HG03196 (cell line): Measurements from ENCODE around the gene PHC2.

Source experiments
- ATAC-seq: cut with Tn5 transposase; IDR thresholded peaks from one replicate; pipeline ENCODE4 v1.9.1; 2021; ENCODE audit not compliant: unreplicated experiment

The PHC2 gene

DNA sequence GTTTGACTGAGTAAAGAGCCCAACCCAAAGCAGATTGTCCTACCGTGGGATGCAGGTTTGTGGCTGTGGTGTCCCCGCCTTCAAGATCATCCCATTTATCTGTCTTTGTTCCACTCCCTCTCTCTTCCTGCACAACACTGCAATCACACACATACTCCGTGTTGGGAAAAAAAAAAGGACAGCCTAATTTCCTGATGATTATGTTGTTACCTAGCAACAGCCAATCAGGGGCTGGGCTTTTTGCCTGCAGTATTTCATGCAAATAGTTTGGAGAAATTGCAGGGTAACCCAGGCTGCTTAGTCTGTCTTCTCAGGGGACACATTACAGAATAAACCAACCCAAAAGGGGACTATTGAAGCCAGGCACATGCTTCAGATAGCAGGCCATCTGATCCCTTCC is 38.3 kb downstream of the PHC2 start:
- ATAC-seq: no peak

DNA sequence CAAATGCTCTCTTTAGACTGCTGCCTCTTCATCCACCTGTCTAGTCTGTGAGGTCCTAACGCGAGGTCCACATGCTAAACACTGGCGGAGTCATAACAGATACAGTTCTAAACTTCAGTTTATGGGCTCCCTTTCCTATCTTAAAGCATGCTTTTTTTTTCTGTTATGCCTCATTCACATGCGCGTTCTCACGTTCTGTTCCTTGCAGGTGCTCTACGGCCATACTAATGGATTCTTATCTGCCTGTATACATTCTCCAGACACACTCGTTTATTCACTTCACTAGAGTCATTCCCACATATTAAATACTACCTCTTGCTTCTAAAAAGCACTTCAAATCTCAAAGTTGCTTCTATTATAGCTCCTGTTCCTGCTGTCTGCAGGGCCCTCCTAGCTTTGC is 38.7 kb downstream of the PHC2 start:
- no peak for ATAC-seq

DNA sequence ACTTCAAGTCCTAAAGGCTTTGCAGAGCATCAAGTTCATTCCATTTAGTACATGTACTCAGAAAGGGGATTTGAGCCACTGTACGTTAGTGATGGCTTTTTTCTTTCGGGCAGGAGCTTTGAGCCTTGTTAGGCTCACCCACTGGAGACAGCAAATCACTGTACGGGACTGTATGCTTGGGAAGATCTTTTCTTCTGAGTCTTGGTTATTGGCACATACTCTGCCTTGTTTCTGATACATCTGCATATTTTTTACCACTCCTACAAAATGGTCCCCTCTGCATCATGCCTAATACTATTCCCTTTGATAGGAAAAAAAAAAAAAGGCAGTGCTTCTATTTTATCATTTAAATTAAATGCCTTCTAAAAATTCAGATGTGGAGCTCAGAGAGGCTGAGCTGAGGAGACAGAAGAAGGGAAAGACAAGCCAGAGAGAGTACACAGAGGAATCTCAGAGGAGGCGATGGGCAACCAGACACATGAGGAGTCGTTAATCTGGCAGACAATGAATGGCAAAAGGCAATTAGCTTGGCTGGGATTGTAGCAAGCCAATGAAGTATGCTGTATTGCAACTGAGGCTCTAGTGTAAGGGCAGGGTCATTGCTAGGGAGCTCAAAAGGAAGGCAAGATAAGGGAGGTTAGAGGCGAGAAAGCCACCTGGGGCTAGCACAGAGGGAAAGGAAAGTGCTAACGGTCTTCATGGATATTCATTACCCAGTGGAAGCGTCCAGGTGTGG is 39.4 kb downstream of the PHC2 start:
- no peak for ATAC-seq

DNA sequence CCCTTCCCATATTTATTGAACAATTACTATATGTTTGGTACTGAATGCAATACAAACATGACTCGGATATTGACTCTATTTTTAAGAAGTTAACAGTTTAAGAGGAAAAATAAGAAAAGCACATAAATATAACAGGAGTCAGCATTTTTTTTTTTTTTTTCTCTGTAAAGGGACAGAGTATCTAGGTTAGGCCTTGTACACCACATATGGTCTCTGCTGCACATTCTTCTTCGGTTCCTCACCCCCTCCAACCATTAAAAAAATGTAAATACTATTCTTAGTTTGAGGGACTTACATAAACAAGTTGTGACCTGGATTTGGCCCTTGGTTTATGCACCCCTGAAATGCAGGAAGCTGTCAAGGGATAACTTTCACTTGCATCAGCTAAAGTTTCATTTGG is 40.4 kb downstream of the PHC2 start:
- no peak for ATAC-seq

DNA sequence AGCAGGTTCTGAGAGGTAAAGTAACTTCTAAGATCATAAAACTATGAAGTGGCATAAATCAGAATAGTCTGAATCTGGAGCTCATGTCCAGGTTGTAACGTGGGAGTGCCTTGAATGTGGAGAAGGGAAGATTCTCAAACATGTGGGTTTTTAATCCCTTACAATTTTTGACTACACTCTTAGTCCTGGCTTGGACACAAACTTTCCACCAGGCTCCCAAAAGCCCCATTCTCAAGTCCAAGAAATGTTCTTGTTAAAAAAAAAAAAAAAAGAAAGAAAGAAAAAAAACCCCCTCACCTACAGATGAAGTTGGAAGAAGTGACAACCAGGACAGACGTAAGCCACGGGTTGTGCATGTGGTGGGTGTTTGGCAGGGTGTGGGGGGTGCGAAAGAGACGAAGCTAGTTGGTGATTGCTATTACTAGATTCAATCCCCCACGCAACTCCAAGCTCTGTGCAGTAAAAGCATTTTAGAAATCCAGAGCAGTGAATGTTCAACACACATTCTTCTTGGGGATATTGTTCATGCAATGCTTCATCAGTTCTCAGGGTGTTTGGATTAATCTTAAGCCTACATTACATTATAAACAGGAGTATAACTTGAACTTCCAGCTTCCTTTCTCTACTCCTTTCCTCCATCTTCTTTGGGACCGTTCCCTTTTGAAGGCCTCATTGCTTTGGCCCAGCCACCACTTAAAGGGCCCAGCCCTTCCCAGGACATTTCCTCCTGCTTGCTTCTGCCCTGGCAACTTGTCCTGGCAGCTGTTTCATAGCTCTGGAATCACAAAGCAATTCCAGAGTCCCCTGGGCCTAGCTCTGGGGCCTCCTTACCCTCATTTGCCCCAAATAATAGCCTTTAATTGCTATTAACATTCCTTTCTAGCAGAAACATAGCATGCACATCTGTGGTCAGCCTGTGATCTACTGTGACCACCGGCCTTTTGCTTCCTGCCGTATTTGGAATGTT is 41.8 kb downstream of the PHC2 start:
- no peak for ATAC-seq

DNA sequence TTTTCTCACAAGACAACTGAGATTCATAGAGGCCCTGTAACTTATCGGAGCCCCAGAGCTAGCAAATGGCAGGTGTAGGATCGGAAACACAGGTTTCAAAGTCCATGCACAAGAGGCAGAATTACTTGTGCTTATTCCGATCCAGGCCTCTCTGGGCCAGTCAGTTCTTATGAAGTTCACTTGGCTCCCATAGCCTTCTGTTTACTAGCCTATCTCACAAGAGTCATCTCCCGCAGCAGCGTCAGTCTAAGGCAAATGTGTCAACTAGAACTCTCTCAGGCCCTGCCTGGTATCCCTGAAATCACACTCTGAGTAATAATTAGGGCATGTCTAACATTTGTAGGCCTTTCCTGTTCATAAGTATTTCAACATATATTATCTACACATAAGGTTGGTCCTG is 43.3 kb downstream of the PHC2 start:
- no peak for ATAC-seq

DNA sequence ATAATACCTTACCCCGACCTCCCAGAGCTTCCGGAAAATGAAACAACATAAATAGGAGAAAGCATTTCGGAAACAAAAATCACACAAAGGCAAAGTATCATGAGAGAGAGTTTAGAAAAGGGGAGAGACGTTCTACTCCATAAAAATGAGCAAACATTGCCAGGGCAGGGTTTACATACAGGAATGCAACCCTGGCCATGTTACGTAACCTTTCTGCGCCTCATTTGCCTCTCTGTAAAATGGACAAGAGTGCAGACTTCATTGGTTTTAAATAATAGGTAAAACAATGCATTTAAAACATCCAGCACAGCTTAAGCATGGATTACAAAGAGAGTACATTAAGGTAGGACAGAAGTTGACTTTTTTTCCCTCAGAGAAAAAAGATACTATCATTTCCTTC is 45.6 kb downstream of the PHC2 start:
- no peak for ATAC-seq

DNA sequence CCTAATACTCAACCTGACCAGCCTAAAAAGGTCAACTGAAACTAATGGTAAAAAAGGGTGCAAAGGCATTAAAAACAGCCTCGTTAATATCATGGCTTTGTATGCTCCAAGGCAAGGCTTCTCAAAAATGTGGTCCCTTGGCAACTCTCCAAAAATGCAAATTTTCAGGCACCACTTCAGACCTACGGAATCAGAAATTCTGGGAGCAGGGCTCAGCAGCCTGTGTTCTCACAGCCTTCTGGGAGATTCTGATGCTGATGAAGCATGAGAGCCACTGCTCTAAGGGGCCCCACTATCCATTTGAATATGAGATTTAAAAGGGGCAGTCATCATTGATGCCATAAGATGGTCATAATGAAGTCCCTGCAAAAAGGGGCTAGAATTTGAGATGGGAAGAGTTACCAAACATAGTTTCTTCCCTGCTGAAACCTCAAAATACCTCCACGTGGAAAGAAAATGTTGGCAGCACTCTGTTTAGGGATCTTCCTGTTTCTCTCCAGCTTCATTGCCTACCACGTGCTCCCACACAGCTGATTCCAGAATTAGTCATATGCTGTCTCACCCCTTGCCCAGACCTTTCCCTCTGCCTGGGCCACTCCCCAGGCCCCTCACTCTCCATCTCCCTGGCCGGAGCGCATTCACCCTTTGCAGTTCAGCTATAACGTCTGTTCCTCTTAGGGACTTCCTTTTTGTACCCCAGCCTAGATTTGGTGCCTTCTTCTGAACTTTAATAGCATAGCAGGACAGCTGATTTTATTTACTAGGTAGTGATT is 46.7 kb downstream of the PHC2 start:
- ATAC-seq: no peak

DNA sequence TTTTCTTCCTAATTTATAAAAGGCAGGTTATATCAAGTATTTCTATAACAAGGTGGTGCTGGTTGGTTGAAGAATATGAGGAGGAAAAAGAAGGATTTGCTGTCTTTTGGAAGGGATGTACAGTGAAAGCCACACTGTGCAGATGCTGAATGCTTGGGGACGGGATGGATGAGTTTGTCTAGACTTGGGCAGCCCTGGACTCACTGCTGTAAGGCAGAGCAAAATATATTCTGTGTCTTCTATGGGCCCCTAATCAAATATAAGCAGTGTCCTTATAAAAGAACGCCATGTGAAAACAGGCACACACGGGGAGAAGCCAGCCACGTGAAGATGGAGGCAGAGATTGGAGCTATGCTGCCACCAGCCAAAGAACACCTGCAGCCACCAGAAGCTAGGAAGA is 47.4 kb downstream of the PHC2 start:
- ATAC-seq: no peak

DNA sequence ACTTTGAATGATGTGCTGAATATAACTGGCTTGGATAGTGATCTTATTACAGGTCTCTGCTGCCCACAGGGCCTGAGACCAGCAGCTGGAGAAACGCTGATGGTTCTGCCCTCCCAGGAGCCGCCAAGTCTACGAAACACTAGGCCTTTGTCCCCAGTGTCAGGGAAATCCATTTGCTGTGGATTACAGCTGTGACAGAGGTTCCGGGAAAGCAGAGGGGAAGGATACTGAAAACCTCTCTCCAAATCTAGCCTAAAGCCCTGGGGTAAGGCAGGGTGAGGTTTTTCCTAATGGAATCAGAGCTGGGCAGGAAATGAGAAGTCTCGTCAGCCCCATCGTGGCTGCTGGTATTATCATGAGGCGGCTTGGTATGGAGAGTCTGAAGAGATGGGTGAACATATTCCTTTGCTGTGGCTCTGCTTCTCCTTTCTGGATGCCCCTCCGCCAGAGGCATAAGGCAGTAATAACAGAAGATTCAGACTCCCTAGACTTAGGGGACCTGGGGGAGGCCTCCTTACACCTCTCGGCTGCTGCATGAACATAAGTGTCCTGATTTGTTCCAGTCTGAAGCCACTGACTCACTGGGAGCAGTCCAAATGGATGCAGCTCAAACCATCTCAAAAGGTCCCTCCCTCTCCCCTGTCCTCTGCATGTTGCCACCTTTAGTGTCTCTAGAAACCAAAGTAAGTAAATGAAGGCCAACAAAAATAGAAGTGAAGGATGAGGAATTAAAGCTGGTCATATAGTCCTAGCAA is 48.1 kb downstream of the PHC2 start:
- ATAC-seq: no peak

DNA sequence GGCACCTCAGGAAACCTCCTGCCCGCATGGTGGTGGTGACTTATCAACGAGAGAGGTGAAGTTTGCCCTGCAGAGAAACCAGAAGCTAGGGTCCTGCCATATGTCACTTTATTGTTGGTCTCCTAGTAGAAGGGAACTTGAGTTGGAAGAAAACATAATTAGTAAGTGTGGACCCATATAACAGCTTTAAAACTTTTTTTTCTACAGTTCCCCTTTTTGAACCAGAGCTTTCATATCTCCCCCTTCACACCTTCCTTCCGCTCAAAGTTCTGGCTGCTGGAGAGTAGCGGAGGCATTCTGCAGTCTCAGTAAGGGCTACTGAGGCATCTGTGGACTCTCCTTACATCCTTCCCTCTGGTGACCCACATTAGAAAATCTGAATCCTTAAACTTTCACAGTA is 48.9 kb downstream of the PHC2 start:
- no peak for ATAC-seq

DNA sequence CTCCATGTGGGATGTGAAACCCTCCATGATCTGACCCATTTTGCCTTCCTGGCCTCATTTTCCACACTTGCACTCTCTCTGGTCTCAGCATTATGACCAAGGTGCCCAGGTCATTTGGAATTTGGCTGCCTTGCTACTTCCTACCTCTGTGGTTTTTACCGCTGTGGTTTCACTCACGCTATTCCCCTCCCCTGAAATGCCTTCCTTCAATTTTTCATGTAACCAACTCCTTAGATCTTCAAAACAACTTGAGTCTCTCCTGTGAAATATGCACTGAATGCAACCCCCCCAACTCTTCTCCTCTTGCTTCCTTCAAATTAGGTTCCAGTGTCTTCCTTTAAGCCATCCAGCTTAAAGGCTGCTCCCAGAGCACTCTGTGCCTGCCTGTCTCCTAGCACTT is 50.1 kb downstream of the PHC2 start:
- no peak for ATAC-seq

DNA sequence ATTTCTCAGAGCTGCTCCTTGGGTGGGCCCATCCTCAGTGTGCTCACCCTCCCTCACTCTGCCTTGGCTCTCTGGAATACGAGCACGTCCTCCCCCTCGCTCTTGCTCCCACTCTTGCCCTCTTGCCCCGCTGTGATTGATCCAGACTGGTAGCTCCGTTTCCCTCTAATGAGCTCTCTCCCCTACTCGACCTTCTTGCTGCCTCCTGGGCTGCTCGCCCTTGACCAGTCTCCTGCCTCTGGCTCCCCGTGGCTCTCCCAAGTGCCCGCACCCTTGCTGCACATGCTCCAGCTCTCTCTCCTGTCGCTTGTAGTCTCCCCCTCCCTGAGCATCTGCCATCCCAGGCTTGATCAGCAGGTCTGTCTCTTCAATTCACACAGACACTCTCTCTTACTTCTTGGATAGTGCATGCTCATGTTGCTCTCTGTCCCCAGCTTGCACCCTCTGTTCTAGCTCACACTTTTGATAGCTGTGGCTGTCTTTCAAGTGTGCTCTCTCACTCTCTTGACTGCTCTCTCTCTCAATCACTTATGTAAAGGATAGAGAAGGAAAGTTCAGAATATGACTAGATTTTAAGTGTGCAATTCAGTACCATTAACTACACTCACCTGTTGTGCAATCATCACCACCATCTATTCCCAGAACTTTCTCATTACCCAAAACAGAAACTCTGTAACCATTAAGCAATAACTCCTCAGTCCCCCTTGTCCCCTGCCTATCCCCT is 51.1 kb downstream of the PHC2 start:
- ATAC-seq: no peak

DNA sequence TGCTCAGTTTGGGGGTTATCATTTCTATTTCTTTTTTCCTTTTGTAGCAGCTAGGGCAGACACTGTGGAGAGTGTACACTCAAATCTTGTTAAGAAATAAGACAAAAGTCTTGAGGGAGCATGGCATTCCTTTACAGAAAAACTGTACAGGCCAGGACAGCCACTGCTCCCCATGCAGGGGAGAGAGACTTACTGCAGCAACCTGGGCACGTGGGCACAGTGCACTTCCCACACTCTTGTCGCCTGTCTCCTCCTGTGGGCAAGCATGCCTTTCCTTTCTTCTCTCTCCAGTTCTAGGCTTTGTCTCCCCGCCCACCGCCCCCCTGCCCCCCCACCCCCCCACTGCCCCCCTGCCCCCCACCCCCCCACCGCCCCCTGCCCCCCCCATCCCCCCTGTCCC is 51.9 kb downstream of the PHC2 start:
- ATAC-seq: no peak

DNA sequence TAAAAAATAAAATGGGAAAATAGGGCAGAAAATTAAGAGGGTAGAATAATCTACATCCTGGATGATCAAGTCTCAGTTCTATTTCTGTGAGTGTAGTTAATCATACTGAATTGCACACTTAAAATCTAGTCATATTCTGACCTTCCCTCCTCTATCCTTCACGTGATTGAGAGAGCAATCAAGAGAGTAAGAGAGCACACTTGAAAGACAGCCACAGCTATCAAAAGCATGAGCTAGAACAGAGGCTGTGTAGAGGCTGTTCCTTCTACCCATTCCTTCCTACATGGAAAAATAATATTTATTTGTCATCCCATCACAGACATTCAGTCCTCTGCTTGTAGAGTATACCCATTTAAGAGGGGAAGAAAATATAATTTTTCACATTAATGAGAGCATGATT is 52.4 kb downstream of the PHC2 start:
- no peak for ATAC-seq

DNA sequence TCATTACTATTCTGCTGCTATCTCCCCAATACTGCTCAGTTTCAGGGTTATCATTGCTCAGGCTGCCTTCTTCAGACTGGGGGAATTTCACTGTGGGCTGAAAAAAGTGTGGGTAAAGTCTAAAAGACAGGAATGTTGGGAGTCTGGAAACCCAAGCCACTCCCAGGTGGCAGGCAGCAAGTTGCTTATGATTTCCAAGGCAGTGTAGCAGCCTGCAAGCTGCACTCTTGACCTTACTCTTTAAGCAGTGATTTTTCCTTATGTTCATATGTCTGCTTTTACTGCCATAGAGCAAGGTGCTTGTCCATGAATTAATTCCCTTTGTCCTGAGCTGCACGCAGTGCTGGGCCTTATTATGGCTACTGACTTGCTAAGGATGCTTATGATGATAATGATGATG is 53.1 kb downstream of the PHC2 start:
- ATAC-seq: no peak

DNA sequence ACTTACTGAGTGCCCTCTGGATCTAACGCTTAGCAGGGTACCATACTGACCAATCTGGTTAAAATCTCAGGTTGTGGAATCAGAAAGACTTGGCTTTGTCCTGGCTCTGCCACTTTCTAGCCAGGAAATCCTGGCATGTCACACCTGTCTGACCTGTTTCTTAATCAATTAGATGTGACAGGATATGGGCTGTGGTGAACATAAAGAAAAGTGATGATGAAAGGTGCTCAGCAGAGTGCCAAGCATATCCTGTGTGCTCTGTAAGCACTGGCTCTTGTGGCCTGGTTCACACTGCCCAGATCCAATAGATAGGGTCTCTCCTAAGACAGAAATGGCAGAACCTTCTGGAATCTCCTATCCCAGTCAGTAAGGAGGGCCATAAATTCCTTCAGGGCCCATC is 53.9 kb downstream of the PHC2 start:
- ATAC-seq: no peak

DNA sequence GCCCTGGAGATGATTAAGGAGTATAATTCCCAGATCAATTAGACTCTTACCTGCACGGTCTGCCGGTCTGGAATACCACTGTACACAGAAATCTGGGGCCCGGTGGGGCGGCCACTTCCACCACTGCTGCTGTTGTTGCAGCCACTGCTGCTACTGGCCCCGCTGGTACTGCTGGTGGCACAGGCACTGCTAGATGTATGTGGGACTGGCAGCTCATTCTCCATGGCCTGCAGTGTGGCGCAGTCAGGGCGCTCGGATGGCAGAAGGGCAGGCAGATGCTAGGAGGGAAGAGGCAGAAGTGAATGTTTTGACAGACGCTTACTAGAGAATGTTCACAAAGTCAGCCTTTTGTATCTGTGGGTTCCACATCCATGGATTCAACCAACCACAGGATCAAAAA is 55.6 kb downstream of the PHC2 start:
- no peak for ATAC-seq

DNA sequence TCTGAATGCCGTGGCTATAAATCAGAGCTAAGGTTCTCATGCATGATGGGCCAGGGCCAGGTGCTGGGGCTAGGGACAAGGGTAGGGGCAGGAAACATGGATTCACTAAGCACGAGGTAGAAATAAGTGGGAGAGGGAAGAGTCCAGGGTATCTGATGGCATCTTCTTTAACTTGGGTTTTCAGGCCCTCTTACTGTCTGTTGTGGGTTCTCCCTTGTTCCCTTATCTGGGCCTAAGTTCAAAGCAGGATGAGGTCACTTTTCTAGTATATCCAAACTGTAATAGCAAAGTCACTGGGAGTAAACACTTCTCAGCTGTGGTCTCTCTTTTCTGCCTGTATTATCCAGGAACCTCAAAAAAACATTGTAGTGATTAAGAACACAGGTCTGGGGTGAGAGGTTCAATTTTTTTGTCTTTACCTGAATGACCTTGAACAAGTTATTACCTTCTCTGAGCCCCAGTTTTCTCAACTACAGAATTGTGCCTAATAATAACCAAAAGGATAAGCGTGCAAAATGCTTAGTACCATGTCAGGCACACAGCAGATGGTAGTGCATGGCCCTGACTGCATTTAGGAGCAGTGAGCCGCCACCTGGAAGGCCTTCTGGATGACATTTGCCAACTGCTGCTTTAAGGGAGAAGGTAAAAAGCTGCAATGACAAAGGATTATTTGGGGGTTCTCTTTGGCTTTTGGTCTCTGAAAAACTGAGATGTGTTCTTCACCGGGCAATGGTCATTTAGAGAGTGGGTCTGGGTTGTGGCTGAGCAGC is 56.4 kb downstream of the PHC2 start:
- ATAC-seq: no peak
